RWPE1 (cell line): ENCODE measurements around the gene GUCY1A2.

Source experiments
- CTCF ChIA-PET: fragments of 350-600 bp; sonication (Branson Sonifier 250); formaldehyde crosslinking; extraction: SDS; loops from one replicate; lab custom pipeline; 2021; lab: Yijun Ruan, JAX
- POLR2A ChIA-PET: fragments of 400-600 bp; formaldehyde crosslinking; extraction: SDS; loops from one replicate; lab custom pipeline; 2020; ENCODE audit warnings: antibody characterized with exemption; ENCODE audit not compliant: low non-redundant PET; lab: Yijun Ruan, JAX
- DNase-seq: peaks from one replicate; pipeline ENCODE4 v3.0.0; 2012; ENCODE audit warnings: low spot score
- H3K27ac ChIP-seq: fragments of 450-650 bp; 2 replicates; pipeline ENCODE4 v1.5.1; 2017
- TF ChIP-seq, protein P1 (sequence below): fragments of 450-650 bp; conservative IDR thresholded peaks from 2 replicates; pipeline ENCODE4 v1.5.1; 2017; ENCODE audit warnings: low read depth, mild to moderate bottlenecking

Gene GUCY1A2

DNA sequence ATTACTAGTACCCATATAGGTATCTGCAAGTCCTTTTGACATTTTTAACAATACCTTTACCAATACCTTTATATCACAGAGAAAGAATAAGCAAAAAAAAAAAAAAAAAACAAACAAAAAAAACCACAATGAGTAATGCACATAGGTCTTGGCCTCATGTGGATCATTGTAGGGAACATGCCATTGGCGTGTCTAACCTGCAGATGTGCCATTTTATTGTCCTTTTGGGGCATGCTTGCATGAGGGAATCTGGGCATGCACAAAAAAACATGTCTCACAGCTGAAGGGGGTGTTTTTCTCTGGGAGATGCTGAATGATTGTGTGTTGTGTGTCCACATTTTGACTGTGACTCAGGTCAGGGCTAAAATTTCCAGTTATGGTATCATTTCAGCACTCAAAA lies 361.6 kb downstream of the GUCY1A2 start:
- CTCF ChIA-PET = interaction anchor here (0.6 kb wide), 1 partner anchor 385 kb away, joined by 3 read pairs; no protein-coding TSS in a partner anchor
- POLR2A ChIA-PET = no interaction called here
- DNase-seq = no peak
- TF ChIP-seq, protein P1, sequence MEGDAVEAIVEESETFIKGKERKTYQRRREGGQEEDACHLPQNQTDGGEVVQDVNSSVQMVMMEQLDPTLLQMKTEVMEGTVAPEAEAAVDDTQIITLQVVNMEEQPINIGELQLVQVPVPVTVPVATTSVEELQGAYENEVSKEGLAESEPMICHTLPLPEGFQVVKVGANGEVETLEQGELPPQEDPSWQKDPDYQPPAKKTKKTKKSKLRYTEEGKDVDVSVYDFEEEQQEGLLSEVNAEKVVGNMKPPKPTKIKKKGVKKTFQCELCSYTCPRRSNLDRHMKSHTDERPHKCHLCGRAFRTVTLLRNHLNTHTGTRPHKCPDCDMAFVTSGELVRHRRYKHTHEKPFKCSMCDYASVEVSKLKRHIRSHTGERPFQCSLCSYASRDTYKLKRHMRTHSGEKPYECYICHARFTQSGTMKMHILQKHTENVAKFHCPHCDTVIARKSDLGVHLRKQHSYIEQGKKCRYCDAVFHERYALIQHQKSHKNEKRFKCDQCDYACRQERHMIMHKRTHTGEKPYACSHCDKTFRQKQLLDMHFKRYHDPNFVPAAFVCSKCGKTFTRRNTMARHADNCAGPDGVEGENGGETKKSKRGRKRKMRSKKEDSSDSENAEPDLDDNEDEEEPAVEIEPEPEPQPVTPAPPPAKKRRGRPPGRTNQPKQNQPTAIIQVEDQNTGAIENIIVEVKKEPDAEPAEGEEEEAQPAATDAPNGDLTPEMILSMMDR = no peak
- no peak overlapping the region for H3K27ac ChIP-seq

DNA sequence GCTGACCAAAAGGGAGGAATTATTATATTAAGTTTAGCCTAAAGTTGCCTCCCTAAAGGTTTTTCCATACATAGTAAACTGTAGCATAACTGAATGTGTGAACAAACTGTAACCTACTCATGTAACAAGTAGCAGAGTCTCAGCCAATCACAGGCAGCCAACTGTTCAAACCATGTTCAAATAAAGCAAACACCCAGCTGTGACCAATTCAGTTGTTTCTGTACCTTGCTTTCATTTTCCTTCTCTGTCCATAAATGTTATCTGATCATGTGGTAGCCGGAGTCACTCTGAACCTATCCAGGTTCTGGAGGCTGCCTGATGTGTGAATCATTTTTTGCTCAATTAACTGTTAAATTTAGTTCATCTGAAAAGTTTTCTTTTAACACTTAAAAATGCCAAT lies 373.5 kb downstream of the GUCY1A2 start:
- ChIA-PET POLR2A (no interaction called here), CTCF (no interaction called here)
- H3K27ac ChIP-seq = no peak overlapping the region
- TF ChIP-seq, protein P1 = no peak
- DNase-seq = no peak

DNA sequence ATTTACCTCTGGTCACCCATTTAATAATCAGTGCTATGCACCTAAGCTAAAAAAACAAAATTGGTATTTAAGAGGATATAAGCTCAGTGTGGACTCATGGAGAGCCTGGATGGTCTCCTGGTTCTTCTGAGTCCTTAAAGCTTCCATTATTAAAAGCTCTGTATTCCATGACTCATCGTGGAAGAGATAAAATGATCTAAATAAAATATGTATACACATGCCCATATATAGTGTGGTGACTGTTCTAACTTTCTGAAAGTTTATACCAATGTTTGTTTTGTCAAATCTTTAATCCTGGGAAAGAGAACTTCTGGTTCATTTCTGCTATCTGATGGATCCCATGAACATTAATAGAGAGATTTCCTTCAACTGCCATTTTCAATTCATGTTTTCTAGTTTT lies 375.9 kb downstream of the GUCY1A2 start:
- H3K27ac ChIP-seq = no peak overlapping the region
- ChIA-PET POLR2A (interaction anchor here (0.5 kb wide), 1 partner anchor 288 kb away, joined by 3 read pairs; no protein-coding TSS in a partner anchor), CTCF (no interaction called here)
- DNase-seq = no peak
- TF ChIP-seq, protein P1 = no peak

DNA sequence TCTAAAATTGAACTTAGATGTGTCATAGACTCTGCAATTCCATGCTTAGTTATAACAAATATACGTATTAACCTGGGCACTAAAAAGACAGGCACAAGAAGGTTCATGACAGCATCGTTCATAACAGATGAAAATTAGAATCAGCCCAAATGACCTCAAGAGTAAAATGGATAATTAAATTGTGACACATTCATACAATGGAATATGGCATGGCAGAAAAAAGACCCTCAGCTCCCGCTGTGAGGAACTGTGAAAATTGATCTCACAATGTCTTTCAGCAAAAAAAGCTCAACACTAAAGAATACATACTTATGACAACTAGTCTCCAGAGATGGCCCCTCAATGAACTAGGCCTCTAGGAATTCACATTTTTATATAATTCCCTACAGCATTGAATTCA lies 386.0 kb downstream of the GUCY1A2 start:
- DNase-seq = no peak
- ChIA-PET POLR2A (no interaction called here), CTCF (no interaction called here)
- H3K27ac ChIP-seq = no peak overlapping the region
- TF ChIP-seq, protein P1 = no peak

DNA sequence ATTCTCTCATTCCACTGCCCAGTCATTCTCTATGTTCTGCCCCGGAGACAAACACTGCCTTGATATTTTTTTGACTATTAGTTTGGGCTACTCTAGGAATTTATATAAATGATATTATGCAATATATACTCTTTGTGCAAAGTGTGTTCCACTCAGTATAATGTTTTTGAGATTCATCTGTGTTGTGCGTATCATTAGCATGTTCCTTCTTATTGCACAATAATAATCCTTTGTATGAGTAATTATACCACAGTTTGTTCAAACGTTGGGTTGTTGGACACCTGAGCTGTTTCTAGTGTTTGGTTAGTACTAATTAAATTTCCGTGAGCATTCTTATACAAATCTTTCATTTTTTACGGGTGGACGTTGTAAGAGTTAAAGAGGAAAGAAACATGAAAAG lies 390.6 kb downstream of the GUCY1A2 start:
- no peak overlapping the region for H3K27ac ChIP-seq
- DNase-seq = no peak
- ChIA-PET CTCF (no interaction called here), POLR2A (no interaction called here)
- TF ChIP-seq, protein P1 = no peak

DNA sequence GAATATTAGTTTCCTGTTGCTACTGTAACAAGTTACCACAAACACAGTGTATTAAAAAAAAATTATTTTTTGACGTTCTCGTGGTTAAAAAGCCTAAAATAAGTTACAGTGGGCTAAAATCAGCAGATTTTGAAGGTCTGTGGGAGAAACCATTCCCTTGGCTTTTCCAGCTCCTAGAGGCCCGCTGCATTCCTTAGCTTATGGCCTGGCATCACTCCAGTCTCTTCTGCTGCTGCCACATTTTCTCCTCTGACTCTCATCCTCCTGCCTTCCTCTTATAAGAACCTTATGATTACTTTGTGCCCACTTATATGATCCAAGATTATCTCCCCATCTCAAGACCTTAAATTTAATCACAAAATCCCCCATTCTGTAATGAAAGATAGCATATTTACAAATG lies 392.7 kb downstream of the GUCY1A2 start:
- CTCF ChIA-PET = interaction anchor here (0.6 kb wide), 3 partner anchors 10 to 763 kb away, joined by 3 read pairs; no protein-coding TSS in a partner anchor
- POLR2A ChIA-PET = no interaction called here

More for the DNA sequence above, 392.7 kb downstream of the GUCY1A2 start:
- no peak for DNase-seq
- no peak overlapping the region for H3K27ac ChIP-seq
- TF ChIP-seq, protein P1 = no peak
